ENCODE results near the gene DENND1C.
A peak's percentile ranks its signal among the peaks of the same experiment; 100 is the strongest.
"Not testable (repeated sequence)": the region's sequence is repeated elsewhere in the genome, so short reads cannot be mapped to it uniquely, and the experiment has no call there.

DENND1C gene

DNA sequence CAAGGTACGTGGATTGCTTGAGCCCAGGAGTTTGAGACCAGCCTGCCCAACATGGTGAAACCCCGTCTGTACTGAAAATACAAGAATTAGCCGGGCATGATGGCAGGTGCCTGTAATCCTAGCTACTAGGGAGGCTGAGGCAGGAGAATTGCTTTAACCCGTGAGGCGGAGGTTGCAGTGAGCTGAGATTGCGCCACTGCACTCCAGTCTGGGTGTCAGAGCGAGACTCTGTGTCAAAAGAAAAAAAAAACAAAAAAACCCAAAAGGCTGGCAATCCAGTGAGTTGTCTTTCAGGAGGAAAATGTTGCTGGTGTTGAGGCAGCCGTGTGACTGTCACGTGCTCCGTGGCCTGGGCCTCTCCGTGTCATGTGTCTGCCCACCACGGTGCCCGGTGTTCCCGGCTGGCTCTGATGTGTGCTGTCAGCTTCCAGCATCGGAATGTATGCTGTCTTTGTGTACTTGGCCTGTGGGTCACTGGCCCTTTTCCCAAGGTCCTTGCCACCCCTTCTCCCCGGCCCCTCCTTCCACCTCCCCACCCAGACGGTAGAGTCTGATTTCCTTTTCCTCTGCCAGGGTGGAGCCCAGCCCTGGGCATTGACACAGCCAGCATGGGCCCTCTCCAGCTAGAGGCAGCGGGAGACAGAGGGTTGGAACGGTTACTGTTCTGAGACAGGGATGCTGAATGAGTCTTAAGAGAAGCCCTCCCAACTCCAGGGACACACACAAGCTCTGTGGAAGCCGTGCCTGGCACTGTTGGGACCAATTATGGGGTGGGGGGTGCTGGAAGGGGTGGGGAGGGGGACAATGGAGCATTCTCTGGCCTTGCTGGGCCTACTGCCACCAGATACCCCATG lies 27.8 kb upstream of the DENND1C start:
- DNase-seq, result peak; percentile 51 to 69

DNA sequence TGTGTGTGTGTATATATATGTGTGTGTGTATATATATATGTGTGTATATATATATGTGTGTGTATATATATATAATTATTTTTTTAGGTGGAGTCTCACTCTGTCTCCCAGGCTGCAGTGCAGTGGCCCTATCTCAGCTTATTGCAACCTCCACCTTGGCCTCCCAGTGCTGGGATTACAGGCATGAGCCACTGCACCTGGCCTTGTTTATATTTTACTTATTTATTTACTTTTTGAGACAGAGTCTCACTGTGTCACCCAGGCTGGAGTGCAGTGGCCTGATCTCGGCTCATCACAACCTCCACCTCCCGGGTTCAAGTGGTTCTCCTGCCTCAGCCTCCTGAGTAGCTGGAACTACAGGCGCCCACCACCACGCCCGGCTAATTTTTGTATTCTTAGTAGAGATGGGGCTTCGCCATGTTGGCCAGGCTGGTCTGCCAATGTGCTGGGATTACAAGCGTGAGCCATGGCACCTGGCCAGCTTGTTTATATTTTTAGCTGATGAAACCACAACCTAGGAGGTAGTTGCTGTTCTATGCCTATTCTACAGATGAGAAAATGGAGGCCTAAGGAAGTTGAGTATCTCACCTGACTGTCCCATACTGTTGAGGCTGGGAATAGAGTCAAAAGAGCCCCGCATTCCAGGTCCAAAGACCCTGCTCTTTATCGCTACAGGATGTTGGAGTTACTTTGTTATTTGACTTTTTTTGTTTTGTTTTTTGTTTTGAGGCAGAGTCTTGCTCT lies 26.6 kb upstream of the DENND1C start:
- DNase-seq, result not testable (repeated sequence)

DNA sequence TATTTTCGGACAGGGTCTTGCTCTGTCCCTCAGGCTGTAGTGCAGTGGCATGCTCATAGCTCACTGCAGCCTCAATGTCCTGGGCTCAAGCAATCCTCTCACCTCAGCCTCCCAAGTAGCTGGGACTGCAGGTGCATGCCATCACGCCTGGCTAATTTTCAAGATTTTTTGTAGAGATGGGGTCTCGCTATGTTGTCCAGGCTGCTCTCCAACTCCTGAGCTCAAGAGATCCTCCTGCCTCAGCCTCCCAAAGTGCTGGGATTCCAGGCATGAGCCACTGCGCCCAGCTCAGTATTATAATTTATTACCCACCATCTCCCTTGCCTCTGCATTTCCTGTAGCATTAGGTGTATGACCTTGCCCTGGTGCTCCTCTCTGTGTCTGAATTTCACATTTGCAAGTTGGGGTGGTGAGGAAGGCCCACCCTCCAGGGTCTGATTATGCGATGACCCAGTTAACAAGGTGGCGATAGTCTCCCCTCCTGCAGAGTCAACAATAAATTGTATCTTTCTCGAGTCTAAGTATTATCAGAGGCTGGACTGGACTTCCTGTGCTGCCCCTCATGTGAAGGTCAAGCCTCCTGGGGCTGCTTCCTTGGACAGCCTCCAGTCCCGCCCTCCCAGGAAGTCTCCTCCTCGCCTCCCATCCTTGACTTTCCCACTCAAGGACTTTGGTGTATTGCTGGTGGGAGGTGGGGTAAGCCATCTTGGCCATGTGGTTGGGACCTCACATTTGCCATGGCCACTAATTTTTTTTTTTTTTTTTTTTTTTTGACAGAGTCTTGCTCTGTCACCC lies 22.0 kb upstream of the DENND1C start:
- DNase-seq, result no peak

DNA sequence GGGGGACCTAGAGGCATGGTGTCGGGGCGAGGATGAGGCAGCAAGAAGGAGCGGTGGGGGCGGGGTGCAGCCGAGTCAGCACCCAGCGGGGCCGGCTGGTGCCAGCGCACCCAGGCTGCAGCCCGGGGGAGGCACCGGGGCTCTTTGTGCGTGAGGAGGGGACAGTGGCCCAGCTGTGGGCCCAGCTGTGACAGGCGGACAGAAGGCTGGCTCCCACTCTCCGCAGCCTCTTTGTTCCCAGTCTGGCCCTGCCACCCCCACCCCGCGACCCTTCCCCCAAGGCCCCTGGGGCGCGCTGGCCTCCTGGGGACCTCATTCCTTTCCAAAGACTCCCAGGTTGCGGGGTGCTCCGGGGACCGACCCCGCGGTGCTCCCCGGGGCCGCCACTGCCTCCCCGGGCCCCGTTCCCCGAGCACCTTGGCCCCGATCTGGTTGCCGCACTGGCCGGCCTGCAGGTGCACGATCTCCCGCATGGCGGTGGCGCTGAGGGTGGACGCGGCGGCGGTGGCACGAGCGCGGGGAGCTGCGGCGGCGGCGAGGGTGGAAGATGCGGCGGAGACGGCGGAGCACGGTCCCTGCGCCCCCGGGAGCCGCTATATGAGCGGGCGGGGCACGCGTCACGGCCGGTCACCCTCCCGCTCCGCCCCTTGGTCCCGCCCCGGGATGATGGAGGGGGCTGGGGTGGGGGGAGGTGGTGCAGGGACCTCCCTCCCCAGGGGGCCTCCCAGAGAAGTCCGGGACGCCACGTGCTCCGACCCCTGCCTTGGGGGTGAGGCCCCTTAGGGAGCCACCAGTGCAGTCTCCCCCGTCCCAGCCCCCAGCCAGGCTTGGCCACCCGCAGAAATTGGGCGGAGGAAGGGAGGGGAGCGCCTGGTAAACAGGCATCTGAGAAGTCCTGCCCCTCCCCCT lies 20.4 kb upstream of the DENND1C start, which contains the start of gene TUBB4A:
Gene TUBB4A (minus strand): TSS at position 570 of the 909 bp plus-strand sequence. CDS start 97 bp downstream, at position 473.
- DNase-seq, result no peak

DNA sequence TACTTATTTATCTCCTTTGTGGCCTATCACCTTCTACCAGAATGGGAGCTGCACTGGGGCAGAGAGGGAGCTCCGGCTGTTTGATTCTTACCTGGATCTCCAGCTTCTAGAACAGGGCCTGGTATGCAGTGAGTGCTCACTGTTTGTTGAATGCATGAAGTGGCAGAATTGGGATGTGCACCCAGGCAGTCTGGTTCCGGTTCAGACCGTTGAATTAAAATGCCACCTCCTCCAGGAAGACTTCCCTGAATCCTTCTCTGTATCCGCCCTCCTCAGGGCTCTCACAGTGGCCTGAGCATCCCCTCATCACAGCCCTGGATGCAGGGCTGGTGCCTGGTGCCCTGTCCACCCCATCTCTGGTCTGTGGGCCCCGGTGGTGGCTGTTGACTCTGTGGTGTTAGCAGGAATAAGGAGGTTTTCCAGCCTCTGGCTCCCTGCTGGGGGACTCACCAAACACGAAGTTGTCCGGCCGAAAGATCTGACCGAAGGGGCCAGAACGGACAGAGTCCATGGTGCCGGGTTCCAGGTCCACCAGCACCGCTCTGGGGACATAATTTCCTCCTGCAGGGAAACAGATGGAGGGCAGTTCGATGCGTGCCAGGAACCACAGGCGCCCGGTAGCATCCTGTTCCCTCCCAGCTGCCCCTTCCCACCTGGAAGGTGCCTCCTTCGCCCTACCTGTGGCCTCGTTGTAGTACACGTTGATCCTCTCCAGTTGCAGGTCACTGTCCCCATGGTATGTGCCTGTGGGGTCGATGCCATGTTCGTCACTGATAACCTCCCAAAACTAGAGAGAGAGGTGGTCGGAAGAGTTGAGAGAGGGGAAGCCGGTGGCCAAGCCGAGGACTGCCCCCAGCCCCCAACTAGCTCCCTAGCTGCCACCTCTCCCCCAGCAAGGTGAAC lies 19.5 kb upstream of the DENND1C start:
- DNase-seq, result no peak

DNA sequence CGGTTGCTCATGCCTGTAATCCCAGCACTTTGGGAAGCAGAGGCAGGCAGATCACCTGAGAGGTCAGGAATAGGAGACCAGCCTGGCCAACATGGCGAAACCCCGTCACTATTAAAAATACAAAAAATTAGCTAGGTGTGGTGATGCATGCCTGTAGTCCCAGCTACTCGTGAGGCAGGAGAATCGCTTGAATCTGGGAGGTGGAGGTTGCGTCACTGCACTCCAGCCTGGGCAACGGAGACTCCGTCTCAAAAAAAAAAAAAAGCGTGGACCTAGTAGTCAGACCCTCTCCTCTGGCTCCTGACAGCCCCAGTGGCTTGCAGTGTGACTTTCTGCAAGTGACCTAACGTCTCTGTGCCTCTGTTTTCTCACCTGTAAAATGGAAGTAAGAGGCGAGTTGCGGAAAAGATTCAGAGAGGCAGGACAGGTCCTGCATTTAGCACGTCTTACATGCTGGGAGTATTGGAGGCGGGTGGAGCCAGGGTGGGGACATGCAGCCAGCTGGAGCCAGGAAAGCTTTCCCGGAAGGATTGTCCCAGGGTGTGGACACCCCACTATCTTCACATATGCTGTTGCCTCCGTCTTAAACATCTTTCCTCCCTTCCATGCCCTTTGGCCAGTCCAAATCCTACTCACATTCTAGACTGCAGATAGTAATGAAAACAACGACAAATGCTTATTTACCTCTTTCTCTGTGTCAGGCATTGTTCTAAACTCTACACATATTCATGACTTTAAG lies 17.6 kb upstream of the DENND1C start:
- no peak for DNase-seq

DNA sequence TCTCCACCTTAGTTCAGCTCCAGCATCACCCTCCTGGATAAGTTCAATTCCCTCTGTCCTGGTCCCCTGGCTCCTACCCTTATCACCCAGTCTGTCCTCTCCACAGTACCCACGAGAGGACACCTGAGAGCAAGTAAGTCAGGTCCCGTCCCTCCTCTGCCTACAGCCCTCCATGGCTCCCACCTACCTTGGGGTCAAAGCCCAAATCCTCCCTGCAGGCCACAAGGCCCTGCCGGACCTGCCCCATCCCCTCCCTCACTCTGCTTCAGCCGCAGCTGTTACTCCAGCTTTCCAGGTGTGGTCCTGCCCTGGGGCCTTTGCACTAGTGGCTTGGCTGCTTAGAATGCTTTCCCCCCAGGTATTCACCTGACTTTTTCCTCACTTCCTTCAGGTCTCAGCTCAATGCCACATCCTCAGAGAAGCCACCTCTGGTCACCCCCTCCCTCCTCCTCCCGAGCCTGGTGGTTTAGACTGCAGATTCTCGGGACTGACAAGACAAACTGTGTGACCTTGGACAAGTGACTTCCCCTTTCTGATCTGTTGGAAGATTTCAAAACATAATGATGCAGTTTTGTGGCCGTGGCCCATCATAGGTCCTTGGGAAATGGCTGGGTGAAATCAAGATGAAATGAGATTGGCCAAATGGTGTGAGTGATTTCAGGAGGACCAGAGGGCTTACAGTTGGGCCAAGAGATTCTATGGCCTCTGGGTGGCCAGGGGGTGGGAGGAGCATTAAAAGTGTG lies 16.9 kb upstream of the DENND1C start:
- peak; percentile 92 to 94 for DNase-seq

DNA sequence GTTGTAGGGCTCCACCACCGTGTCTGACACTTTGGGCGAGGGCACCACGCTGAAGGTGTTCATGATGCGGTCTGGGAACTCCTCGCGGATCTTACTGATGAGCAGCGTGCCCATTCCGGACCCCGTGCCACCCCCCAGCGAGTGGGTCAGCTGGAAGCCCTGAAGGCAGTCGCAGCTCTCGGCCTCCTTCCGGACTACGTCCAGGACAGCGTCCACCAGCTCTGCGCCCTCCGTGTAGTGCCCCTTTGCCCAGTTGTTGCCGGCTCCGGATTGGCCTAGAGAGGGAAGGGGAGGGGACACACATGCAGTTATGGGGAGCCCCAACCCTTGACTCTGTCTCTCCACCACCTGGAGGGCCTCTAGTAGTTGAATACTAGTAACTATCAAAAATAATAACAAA lies 14.4 kb upstream of the DENND1C start:
- DNase-seq, result no peak

DNA sequence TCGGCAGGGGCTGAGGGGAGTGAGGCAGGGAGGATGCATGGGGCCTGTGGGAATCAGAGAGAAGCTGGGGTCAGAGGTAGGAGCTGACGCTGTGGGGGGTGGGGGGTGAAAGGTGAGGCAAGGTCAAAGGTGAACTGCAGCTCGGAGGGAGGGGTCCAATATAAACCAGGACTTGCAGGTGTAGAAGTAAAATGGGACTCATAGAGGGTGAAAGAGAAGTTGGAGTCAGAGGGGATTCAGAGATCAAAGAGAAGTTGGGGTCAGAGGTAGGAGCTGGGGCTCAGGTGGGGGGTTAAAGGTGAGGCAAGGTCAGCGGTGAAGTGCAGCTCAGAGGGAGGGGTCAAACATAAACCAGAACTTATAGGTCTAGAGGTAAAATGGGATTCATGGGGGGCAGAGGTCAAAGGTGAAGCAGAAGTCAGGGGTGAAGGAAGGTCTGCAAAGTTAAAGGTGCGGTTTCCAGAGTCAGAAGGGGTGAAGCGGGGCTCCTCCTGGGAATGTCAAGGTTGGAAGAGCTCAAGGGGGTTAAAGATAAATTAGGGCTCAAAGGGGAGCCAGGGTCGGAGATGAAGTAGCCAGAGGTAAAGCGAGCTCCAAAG lies 12.9 kb upstream of the DENND1C start:
- no peak for DNase-seq

DNA sequence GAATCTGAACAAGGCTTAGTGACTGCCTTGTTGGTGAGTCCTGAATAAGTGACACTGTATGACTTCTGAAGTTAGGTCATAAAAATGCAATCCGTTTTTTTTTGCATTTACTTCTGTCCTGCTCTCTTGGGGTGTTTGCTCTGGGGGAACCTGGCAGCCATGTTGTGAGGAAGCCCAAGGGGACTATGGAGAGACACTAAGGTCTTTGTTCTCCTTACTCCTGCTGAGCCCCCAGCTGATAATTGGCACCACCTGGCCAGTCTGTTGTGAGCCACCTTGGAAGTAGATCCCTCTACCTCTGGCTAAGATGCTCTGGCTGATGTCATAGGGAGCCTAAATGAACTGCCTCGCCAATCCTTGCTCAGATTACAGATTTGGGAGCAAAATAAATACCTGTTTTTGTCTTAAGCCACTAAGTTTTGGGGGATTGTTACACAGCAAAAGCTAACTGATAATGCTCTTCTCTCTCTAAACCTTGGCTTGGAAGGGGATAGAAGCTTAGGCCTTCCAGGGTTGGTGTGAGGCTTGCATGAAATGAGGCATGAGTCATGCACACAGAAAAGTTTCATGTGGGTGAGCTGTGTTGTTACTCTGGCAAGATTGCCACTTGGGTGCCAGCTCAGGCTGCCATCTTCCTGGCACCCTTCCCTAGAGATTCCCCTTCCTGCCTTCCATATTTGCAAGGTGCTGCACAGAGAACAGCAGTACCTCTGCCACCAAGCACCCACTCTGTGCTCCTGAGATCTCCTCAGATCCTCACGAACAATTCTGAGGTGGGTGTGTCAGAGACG lies 10.4 kb upstream of the DENND1C start:
- no peak for DNase-seq

DNA sequence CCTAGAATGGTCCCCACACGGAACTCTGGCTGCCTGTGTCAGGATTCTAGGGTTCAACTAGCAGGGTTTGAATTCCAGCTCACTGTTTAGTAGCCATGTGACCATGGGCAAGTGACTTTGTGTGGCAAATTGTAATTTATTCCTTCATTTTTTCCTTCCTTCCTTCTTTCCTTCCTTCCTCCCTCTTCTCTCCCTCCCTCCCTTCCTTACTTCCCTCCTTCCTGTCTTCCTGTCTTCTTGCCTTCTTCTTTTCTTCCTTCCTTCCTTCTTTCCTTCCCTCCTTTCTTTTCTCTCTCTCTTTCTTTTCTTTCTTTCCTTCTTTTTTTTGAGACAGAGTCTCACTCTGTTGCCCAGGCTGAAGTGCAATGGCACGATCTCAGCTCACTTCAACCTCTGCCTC lies 8.5 kb upstream of the DENND1C start:
- no peak for DNase-seq

DNA sequence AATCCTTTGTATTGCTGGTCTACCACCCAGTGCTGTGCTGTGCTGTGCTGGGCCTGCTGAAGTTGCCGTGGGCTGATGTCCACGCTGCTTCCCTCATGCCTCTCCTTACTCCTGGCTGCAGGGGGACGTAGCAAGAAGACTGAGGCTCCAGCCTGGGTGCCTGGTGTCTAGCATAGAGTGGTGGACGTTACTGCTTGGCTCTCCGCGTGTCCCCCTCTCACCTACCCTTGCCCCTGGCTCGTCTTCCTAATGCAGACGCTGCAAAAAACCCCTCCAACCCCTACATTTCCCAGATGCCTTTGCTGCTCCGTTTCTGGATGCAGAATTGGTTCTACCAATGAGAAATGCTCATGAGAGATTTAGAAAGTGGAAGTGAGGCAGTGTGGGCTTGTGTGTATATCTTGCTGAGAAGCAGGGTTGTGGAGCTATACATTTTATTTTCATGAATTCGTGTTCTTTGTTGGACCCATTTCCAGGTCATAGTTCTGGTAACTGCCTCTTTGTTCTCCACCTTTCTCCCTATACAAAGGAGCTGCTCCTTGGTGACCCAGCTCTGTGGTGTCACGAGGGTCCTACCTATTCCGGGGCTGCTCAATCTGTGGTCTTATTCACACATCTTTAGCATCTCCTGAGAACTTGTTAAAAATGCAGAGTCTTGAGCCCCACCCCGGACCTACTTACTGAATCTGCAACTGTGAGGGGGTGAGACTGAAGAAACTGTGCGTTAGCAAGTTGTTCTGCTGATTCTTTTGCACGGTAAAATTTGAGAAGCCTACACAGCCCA lies 7.9 kb upstream of the DENND1C start:
- DNase-seq, result peak in 1 of 2 donors; percentile 26

DNA sequence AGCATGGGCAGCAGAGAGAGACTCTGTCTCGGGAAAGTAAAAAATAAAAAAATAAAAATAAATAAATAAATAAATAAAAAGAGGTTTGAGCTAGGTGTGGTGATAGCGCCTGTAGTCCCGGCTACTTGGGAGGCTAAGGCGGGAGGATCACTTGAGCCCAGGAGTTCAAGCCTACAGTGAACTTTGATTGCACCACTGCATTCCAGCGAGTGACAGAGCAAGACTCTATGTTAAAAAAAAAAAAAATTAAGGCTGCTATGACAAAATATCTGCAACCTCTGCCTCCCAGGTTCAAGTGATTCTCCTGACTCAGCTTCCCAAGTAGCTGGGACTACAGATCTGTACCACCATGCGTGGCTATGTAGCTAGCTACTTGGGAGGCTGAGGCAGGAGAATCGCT lies 3.2 kb upstream of the DENND1C start:
- no peak for DNase-seq

DNA sequence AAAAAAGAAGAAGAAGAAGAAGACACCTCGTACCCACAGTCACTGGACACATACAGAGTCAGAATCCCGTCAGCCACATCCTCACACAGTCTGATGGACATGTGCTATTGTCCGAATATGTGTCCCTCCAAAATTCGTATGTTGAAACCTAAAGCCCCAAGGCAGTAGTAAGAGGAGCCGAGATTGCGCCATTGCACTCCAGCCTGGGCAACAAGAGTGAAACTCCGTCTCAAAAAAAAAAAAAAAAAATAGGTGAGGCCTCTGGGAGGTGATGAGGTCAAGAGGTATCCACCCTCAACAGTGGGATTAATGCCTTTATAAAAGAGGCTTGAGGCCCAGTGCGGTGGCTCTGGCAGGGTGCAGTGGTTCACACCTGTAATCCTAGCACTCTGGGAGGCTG lies 2.6 kb upstream of the DENND1C start:
- DNase-seq, result no peak

DNA sequence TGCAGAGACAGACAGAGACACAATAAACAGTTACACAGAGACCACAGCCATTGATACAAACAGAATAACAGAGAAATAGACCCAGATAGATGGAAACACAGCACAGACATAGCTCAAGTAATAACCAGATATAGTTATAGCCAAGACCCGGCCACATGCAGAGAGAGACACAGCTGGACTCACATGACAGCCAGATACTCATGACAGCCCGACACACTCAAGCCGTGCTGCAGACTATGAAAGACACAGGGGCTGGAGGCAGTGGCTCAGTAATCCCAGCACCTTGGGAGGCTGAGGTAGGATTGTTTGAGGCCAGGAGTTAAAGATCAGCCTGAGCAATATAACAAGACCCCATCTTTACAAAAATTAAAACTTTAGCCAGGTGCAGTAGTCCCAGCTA lies 1.6 kb upstream of the DENND1C start:
- DNase-seq, result no peak

DNA sequence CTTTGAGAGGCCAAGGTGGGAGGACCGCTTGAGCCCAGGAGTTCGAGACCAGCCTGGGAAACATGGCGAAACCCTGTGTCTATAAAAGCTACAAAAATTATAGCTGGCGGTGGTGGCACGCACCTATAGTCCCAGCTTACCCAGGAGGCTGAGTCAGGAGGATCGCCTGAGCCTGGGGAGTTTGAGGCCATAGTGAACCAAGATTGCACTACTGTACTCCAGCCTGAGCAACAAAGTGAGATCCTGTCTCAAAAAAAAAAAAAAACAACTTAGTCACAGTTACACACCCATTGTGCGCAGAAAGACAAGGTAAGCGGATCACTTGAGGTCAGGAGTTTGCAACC lies 728 bp upstream of the DENND1C start:
- no peak for DNase-seq

DNA sequence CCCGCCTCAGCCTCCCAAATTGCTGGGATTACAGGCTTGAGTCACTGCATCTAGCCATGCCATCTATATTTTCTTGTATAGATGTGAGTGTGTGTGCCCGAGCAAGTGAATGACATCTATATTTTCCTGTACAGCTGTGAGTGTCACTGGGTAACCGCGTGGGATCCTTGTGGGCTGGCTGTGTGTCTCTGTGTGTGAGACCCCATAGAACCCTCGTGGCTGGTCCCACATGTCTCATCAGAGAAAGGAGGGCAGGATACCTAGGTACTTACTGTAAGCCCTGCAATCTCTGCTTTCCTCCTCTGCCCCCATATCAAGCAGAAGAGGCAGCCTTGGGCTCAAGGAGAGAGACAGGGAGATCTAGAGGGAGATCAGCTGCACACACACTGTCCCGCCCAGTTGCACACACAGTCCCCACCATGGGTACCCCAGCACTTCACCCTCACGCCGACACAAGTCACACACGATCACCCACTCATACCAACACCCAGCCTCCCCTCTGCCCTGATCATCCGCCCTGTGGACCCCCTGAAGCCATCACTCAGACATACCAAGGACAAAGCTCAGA lies 655 bp downstream of the DENND1C start:
- DNase-seq, result no peak
